GM20431 (cell line): ENCODE results near the gene SUOX.
"Not testable (repeated sequence)": the region's sequence is repeated elsewhere in the genome, so short reads cannot be mapped to it uniquely, and the experiment has no call there.

Experiments used
- in situ Hi-C: fragments of 300-500 bp; cut with MseI, MboI; formaldehyde crosslinking; loops from one replicate; pipeline ENCODE4 v1.15.0; 2020; ENCODE audit warnings: low sequenced_read_pairs; ENCODE audit not compliant: unreplicated experiment

The SUOX gene

GRCh38 chr12:56014205-56014604 is 17.1 kb downstream of the SUOX start:
- in situ Hi-C loops: no loop called here

- in situ Hi-C loops: no loop called here
Measured at GRCh38 chr12:56017181-56017580, 20.1 kb downstream of the SUOX start.

GRCh38 chr12:56018356-56018755 is 21.3 kb downstream of the SUOX start:
- in situ Hi-C loops: no loop called here

GRCh38 chr12:56020423-56021184 is 23.5 kb downstream of the SUOX start, which contains the start of gene IKZF4:
Gene IKZF4, plus strand, starts transcription at chr12:56021043. Its CDS starts 451 bp downstream, at chr12:56021494.
- in situ Hi-C loops: no loop called here

- in situ Hi-C loops: no loop called here
Measured at GRCh38 chr12:56021889-56022497, 24.9 kb downstream of the SUOX start.

DNA sequence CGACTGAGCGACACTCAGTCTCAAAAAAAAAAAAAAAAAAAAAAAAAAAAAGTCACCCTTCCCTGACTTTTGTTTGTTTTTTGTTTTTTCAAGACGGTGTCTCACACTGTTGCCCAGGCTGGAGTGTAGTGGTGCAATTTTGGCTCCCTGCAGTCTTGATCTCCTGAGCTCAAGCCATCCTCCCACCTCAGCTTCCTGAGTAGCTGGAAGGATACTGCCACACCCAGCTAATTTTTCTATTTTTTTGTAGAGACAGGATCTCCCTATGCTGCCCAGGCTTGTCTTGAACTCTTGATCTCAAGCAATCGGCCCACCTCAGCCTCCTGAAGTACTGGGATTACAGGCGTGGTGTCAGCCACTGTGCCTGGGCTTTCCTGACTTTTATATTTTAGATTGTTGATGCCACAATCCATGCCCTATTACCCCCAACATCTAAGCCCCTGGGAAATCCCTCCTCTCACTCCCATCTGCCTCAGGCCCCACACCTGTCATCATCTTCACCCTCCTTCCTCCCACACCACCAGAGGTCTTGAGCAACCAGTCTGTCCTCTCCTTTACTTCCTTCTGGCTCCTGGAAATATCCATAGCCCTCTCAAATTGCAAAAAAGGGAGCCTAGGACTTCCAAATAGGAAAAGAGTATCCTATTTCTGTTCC is 31.6 kb downstream of the SUOX start:
- in situ Hi-C loops: no loop called here

DNA sequence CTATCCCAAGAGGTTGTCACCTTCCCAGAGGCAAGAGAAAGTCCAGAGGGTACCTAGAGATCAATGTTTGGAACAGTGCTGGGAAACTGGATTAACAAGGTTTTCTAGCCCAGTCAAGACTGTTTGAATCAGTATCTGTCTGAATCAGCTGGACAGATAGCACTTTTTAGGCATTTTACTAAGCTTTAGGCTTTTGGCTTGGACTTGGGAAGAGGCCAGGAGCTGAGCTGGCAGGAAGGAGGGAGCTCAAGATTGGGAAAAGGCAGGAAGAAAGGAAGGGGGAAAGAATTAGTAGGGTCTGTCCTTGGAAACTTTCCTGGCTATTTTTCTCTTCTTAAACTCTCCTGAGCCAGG is 32.1 kb downstream of the SUOX start:
- in situ Hi-C loops: no loop called here

DNA sequence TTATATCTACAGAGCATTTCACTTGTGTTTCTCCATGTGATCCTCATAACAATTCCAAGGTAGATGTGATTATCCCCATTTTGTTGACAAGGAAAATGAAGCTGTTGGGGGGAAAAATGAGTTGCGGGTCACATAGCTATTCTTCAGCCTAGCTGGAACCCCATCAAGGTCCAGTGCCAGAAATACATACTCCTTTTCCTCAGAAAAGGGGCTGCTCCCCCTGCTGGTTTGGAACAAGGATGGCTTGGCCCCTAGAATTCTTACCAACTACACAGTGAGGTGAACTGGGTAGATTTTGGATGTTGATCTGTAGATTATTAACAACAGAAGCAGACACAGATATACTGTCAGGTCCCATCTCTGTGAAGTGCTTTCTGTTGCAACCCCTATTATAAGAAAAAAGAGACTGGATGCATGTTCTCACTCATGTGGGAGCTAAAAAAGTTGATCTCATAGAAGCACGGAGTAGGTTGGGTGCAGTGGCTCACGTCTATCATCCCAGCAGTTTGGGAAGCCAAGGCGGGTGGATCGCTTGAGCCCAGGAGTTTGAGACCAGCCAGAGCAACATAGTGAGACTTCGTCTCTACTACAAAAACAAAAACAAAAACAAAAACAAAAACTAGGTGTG is 32.7 kb downstream of the SUOX start:
- in situ Hi-C loops: no loop called here

- in situ Hi-C loops: no loop called here
Measured at GRCh38 chr12:56031987-56032386, 34.9 kb downstream of the SUOX start.

GRCh38 chr12:56034586-56035332 is 37.7 kb downstream of the SUOX start:
- in situ Hi-C loops: no loop called here

- in situ Hi-C loops: no loop called here
Measured at GRCh38 chr12:56037161-56037560, 40.1 kb downstream of the SUOX start.

DNA sequence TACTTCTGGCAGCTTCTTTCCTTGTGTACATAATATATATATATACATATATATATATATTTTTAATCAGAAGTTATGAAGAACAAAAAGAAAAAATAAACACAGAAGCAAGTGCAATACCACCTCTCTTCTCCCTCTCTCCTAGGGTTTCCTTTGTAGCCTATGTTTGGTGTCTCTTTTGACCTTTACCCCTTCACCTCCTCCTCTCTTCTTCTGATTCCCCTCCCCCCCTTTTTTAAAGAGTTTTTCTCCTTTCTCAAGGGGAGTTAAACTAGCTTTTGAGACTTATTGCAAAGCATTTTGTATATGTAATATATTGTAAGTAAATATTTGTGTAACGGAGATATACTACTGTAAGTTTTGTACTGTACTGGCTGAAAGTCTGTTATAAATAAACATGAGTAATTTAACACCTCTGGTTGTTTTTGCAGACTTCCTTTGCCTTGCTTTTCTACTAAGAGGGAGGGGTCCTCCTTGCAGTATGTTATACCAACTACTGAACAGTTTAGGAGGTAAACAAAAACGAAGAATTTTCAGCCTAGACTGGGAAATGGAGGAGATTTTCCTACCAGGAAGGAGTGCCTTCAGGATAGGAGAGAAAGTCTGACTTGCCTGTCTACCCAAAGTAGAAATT is 41.1 kb downstream of the SUOX start:
- in situ Hi-C loops: no loop called here

GRCh38 chr12:56040151-56040550 is 43.1 kb downstream of the SUOX start:
- in situ Hi-C loops: no loop called here

- in situ Hi-C loops: no loop called here
Measured at GRCh38 chr12:56040963-56041551, 44.0 kb downstream of the SUOX start.

- in situ Hi-C loops: no loop called here
Measured at GRCh38 chr12:56041552-56042429, 44.7 kb downstream of the SUOX start, which contains the start of gene RPS26. Gene RPS26, plus strand, starts transcription at chr12:56041918. Its CDS starts 249 bp downstream, at chr12:56042167.

DNA sequence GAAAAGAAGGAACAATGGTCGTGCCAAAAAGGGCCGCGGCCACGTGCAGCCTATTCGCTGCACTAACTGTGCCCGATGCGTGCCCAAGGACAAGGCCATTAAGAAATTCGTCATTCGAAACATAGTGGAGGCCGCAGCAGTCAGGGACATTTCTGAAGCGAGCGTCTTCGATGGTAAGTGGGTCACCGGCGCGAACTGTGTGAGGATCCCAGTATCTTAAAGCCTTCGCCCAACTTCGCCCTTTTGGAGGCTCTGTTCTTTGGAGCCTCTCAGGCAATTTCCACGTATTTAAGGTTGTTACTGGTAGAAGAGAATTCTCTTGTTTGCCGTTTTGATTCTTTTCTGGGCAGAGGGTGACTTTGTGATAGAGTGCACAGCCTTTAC is 45.3 kb downstream of the SUOX start:
- in situ Hi-C loops: not testable (repeated sequence)

DNA sequence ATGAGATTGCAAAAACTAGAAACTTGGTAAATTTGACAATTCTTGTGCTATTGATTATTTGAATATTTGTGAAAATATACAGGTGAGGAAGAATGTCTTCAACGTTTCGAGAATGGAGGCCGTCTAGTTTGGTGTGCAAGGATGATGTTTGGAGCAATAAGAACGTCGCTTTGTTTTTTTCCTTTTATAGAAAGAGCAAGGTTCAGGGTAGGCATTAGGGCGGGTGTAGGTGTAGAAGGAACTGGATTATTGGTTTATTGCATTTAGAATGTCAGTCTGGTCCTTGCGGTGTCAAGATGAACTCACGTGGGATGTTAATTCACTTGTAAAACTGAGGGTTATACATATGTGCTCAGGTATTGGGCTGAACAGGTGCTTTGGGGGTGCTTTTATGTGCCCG is 45.8 kb downstream of the SUOX start:
- in situ Hi-C loops: no loop called here

DNA sequence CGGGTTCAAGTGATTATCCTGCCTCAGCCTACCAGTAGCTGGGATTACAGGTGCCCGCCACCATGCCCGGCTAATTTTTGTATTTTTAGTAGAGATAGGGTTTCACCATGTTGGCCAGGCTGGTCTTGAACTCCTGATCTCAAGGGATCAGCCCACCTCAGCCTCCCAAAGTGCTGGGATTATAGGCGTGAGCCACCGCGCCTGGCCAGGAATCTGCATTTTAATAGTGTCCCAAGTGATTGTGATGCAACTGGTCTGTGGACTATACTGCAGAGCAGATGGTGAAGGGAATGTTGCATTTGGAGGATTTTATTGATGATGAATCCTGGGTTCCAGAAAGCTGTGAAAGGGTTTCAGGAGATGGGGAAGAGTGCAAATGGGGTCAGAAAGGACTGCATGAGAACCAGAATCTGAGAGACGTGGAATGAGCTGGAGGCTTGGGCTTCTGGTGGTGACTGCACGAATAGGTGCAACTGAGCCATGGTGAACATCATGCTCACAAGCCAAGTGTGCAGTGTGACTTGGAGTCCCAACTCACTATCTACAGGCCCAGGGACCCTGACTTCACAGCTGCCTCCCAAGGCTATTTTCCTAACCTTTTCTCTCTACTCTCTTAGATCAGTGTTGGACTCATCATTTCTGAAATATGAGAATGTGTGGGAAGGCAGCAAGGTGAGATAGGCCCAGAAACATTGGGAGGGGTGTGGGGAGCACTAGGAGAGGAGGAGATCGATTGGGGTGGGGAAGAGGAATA is 49.1 kb downstream of the SUOX start:
- in situ Hi-C loops: no loop called here
